Gastrocnemius medialis (tissue), 4 donors: Measurements from ENCODE around the gene DTNA.

Experiments used
- POLR2A ChIP-seq, 2 donors: fragments of 450-650 bp; IDR thresholded peaks; one replicate each; pipeline ENCODE4 v1.6.1; 2017; ENCODE audit warnings: antibody characterized with exemption in 2 of 2, mild to moderate bottlenecking in 2 of 2, moderate library complexity in 2 of 2
- TF ChIP-seq, protein P1 (sequence below), 5 experiments: fragments of 450-650 bp in 3 of 5; fragments of 200-600 bp in 2 of 5; sonication (generic) in 2 of 5; IDR thresholded peaks in 4 of 5; conservative IDR thresholded peaks in 1 of 5; 1 replicate in 4 of 5; 2 replicates in 1 of 5; pipeline ENCODE4 v1.5.1; 2016 to 2019; ENCODE audit warnings: antibody characterized with exemption in 5 of 5, mild to moderate bottlenecking in 3 of 5, moderate library complexity in 3 of 5

DNA sequence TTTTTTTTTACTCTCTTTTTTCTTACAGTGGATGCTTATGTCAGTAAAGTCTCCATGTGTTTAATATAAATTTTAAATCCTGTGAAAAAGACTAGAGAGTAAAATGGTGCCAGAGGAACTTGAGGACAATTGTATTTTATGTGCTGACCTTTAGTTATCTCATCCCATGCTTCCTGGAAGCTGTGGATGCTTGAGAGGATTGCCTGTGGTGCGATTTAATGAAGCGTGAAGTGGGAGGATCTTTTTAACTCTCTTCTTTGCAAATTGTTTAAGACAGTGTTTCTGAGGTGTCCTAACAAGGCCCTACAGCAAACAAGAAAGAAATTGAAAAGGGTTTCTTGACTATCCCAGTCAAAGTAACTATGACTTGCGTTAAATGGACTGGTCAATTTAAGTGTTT, 84.2 kb downstream of the DTNA start:
- TF ChIP-seq, protein P1, sequence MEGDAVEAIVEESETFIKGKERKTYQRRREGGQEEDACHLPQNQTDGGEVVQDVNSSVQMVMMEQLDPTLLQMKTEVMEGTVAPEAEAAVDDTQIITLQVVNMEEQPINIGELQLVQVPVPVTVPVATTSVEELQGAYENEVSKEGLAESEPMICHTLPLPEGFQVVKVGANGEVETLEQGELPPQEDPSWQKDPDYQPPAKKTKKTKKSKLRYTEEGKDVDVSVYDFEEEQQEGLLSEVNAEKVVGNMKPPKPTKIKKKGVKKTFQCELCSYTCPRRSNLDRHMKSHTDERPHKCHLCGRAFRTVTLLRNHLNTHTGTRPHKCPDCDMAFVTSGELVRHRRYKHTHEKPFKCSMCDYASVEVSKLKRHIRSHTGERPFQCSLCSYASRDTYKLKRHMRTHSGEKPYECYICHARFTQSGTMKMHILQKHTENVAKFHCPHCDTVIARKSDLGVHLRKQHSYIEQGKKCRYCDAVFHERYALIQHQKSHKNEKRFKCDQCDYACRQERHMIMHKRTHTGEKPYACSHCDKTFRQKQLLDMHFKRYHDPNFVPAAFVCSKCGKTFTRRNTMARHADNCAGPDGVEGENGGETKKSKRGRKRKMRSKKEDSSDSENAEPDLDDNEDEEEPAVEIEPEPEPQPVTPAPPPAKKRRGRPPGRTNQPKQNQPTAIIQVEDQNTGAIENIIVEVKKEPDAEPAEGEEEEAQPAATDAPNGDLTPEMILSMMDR (IDR thresholded peaks at IDR 0.05 in 4 of 5, conservative IDR thresholded peaks at IDR 0.05 in 1 of 5): no peak
- no peak for TF ChIP-seq POLR2A (IDR thresholded peaks at IDR 0.05)
